HS-5 (cell line): ENCODE results near the gene CD99.

Experiments used
- DNase-seq: peaks from one replicate; pipeline ENCODE4 v3.0.0-alpha.2; 2012; ENCODE audit warnings: low read depth

The CD99 gene, protein sequence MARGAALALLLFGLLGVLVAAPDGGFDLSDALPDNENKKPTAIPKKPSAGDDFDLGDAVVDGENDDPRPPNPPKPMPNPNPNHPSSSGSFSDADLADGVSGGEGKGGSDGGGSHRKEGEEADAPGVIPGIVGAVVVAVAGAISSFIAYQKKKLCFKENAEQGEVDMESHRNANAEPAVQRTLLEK

DNA sequence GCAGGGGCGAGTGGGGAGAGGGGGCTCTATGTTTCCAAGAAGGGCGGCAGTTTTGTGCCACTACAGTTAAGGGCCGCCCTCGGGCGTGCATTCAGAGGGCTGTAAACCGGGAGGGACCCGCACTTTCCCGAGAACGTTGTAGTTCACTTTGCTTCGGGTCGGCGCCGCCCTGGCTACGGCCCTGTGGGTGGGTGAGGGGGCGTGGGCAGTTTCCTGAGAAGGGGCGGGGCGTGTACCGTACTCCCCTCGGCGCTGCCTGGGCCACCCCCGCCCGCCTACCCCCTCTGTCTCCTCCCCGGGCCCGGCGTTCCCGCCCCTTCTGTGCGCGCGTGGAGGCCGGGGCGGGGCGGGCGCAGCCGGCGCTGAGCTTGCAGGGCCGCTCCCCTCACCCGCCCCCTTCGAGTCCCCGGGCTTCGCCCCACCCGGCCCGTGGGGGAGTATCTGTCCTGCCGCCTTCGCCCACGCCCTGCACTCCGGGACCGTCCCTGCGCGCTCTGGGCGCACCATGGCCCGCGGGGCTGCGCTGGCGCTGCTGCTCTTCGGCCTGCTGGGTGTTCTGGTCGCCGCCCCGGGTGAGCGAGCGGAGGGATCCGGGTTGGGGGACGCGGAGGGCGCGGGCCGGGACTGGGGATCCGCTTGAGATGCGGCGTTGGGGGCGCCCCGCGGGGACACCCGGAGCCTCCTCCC lies at the start of gene CD99:
CD99 (plus strand) TSS at position 440 of the 687 bp plus-strand sequence; CDS start at position 506, 66 bp downstream.
- no peak for DNase-seq

- no peak for DNase-seq
Observed at GRCh38 chrX:2642146-2642545, 48.9 kb upstream of the CD99 start.

DNA sequence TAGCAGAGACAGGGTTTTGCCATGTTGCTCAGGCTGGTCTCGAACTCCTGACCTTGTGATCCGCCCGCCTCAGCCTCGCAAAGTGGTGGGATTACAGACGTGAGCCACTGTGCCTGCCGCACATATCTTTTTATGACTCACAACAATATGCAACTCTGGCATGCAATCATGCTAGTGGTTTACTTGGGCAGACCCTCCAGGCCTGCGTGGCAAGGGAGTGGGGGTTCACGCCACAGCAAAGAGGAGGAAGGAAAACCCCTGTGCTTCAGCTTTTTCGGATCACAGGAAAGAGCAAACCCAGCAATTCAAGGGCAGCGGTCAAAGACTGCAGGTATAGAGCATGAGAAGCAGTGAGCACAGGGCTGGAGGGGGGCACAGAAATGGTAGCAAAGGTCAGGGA lies 48.3 kb upstream of the CD99 start:
- no peak for DNase-seq

DNA sequence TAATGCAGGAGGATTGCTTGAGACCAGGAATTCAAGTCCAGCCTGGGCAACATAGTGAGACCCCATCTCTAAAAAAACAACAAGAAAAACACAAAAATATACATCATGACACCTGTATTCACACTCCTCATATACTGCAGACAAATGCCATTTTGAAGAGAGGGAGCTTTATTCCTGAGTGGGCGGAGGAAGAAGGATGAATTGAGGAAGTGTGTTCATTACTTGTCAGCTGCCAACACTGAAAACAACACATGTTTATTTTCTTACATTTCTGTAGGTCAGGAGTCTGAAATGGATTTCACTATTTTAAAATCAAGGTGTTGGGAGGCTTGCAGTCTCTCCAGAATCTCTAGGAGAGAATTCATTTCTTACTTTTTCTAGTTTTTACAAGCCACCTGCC lies 47.2 kb upstream of the CD99 start:
- no peak for DNase-seq

DNA sequence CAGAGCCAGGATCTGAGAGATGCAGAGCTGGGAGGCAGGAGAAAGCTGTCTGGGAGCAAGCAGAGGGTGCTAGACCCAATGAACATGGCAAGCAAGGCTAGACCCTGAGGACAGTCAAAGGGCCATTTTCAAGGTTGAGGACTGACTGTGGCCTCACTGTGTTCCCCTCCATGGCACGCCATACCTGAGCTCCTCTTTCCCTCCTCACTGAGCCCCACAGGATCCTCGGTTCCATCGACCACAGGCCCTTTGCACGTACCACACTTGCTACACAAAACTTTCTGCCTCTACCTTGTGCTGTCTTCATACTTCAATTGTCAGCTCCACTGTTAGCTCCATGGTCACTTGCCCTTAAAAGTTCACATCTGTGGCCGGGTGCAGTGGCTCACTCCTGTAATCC lies 45.5 kb upstream of the CD99 start:
- no peak for DNase-seq

DNA sequence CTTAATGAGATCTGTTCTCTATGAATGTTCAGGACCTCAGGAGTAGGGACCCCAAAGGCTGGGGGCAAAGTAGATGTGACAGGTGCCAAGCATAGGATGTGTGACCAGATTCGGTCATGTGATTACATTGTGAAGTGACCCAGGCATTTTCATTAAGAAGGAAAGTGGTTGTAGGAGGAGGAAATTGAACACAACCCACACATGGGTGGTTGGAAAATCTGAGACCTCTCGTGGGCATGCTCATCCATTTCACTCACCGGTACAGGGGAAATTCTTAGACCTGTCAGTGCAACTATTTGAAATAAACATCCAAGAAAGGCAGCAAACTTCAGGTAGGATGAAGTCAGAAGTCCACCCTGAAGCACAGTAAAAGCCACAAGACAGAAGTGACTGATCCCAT lies 43.5 kb upstream of the CD99 start:
- no peak for DNase-seq

DNA sequence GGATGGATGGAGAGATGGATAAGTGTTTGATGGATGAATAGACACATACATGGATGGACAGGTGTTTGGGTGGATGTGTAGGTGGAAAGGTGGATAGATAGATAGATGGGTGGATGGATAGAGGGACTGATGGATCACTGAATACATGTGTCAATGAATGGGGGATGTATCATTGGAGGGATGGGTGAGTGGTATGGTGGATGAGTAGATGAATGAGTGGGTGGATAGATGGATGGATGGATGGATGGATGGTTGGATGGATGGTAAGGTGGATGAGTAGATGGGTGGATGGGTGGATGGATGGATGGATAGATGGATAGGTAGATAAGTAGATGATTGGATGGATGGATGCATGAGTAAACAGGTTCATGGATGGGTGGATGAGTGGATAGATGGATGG lies 41.1 kb upstream of the CD99 start:
- no peak for DNase-seq

- DNase-seq, result no peak
Observed at GRCh38 chrX:2650865-2651264, 40.2 kb upstream of the CD99 start.

GRCh38 chrX:2652106-2652505 lies 39.0 kb upstream of the CD99 start:
- no peak for DNase-seq

GRCh38 chrX:2654436-2655340 lies 36.4 kb upstream of the CD99 start:
- DNase-seq, result no peak

DNA sequence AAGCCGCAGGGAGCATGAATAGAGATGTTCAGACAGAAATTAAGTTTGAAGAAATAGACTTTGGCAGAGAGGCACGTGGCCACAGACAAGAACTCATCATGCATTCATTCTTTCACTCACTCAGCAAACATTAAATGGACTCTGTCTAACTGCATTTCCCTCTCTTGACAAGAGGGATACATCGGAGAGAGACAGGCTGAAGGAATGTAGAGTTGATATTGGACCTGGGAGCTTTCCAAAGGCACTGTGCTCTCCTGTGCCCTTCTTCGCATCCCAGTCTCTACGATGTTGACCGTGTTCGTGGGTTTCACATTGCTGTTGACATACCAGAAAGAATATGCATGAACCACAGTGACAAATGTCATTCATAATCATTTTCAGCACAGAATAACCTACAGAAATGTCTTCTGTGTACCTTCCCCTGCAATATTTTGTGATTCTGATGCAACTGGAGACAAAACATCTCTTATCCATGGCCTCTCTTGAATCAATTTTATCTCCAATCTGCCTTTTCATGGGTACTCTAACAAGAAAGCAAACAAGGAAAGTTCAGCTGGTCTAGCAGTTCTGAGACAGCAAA lies 34.7 kb upstream of the CD99 start:
- DNase-seq, result no peak

GRCh38 chrX:2657532-2658113 lies 33.5 kb upstream of the CD99 start:
- no peak for DNase-seq

DNA sequence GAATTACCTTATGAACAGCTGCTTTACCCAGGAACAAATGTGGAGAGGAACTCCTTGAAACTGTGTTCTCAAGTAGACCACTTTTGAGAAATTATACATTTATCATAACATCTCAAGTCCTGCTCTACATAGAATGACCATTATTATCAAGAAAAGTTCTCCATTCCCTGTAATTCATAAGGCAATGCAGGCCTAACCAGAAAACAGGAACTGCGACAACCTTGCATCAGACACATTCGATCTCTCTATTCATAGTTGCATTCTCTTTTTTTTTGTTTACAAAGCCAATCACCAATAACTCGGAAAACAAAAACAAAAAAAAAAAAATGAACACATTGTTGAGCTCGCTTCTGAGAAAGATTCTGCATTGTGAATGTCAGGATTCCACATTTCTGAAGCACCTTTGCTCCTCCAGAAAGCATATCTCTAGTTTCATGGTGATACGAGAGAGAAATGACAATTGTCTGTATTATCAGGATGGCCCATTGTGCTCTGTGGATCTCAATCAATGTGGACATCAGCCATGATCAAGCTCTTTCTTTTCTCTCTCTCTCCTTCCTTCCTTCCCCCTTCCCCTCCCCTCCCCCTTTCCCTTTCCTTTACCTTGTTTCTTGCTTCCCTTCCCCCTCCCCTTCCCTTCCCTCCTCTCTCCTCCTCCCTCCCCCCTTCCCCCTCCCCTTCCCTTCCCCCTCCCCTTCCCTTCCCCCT lies 32.4 kb upstream of the CD99 start:
- no peak for DNase-seq

- DNase-seq, result no peak
Observed at GRCh38 chrX:2662586-2662985, 28.5 kb upstream of the CD99 start.

GRCh38 chrX:2664502-2664901 lies 26.6 kb upstream of the CD99 start:
- DNase-seq, result no peak

GRCh38 chrX:2665387-2666304 lies 25.4 kb upstream of the CD99 start:
- DNase-seq, result no peak

DNA sequence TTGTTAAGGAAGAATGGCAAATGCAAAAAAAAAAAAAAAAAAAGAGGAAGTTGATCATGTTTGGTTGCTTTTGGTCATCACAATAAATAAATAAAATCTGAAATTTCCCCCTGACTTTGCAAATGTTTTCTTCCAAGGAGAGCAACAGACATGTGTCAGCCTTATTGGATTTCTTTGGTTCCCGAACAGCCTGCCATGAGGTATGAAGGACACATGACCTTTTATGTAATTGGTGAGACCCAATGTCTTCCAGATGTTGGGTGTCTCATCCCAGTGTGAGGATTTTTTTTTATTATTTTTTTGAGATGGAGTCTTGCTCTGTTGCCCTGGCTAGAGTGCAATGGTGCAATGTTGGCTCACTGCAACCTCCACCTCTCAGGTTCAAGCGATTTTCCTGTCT lies 24.6 kb upstream of the CD99 start:
- no peak for DNase-seq

DNA sequence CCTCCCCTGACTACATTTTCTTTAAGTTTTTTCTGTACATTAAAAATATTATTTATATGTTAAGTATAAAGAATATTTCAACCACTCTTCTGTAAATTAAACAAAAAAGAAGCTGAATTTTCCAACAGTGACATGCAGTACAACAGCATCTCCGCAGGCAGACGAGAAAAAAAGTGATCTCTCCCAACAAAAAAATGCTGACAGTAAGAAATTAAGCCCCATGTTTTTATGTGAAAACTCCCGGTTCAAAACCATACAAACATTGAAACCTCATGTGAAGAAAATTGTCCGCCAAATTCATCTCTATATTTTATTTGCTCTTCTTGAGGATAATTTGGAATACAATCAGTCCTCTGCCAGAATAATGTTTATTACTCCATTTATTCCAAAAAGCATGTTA lies 20.1 kb upstream of the CD99 start:
- DNase-seq, result no peak

DNA sequence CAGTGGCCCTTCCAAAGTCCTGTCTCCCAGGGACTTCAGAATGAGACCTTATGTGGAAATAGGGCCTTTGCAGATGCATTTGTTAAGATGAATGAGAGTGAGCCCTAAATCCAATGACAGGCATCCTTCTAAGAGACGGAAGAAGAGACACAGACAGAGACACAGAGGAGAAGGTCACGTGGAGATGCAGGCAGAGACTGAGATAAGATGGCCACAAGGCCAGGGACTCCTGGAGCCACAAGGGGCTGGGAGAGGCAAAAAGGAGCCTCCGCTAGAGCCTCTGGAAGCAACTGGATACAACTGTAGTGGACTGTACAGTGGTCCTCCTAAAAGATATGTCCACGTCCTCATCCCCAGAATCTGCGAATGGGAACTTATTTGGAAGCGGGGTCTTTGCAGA lies 19.0 kb upstream of the CD99 start:
- no peak for DNase-seq

- DNase-seq, result no peak
Observed at GRCh38 chrX:2673611-2674010, 17.5 kb upstream of the CD99 start.
